Heart left ventricle (tissue), 16 donors: ENCODE measurements around the gene ANKRD24. TPM values are rescaled to one million over a fixed set of nuclear protein-coding genes. Genes with fewer than 3 reads are reported as not detected.

Experiments used
- ATAC-seq, 4 donors: fragments of 200-7000 bp; cut with Tn5 transposase; one replicate each; pipeline ENCODE4 v1.9.1; 2020 to 2022; ENCODE audit warnings: moderate library complexity in 4 of 4, mild to moderate bottlenecking in 3 of 4, moderate number of reproducible peaks in 1 of 4
- DNase-seq, 5 donors: peaks; one replicate each; pipeline ENCODE4 v3.0.0-alpha.2; 2020
- H3K27ac ChIP-seq, 12 donors: fragments of 200-600 bp; sonication (generic) in 4 of 12; one replicate each; pipeline versions ENCODE4 v1.5.0 to v1.8.0; 2016 to 2022; ENCODE audit warnings: mild to moderate bottlenecking in 2 of 12
- H3K27me3 ChIP-seq, 9 donors: fragments of 200-600 bp; sonication (generic) in 2 of 9; one replicate each; pipeline versions ENCODE4 v1.5.1 to v1.8.0; 2016 to 2022; ENCODE audit warnings: mild to moderate bottlenecking in 3 of 9
- H3K36me3 ChIP-seq, 9 donors: fragments of 200-600 bp; sonication (generic) in 2 of 9; one replicate each; pipeline versions ENCODE4 v1.5.0 to v1.8.0; 2018 to 2022; ENCODE audit warnings: mild to moderate bottlenecking in 2 of 9
- H3K4me1 ChIP-seq, 12 donors: fragments of 200-600 bp; sonication (generic) in 4 of 12; one replicate each; pipeline versions ENCODE4 v1.5.0 to v1.8.0; 2016 to 2022; ENCODE audit warnings: mild to moderate bottlenecking in 3 of 12
- H3K4me3 ChIP-seq, 12 donors: fragments of 200-600 bp; sonication (generic) in 4 of 12; one replicate each; pipeline versions ENCODE4 v1.5.0 to v1.8.0; 2017 to 2022; ENCODE audit warnings: mild to moderate bottlenecking in 9 of 12, moderate library complexity in 4 of 12
- H3K9me3 ChIP-seq, 12 donors: fragments of 200-600 bp; sonication (generic) in 4 of 12; one replicate each; pipeline versions ENCODE4 v1.5.0 to v1.8.0; 2016 to 2022; ENCODE audit warnings: mild to moderate bottlenecking in 1 of 12
- CTCF ChIP-seq, 12 donors: fragments of 200-600 bp; sonication (generic) in 4 of 12; IDR thresholded peaks; one replicate each; pipeline versions ENCODE4 v1.5.0 to v1.8.0; 2018 to 2022; ENCODE audit warnings: antibody characterized with exemption in 12 of 12, mild to moderate bottlenecking in 5 of 12
- POLR2A ChIP-seq, 2 donors: fragments of 450-650 bp; IDR thresholded peaks; one replicate each; pipeline ENCODE4 v1.6.1; 2017; ENCODE audit warnings: antibody characterized with exemption in 2 of 2, mild to moderate bottlenecking in 2 of 2, moderate library complexity in 2 of 2
- WGBS, 4 donors: extraction: QIAGEN DNeasy Blood & Tissue Kit in 2 of 4; methylation state at CpG; one replicate each; pipeline versions ENCODE4 v1.1.5 to v1.1.7; 2013 to 2018; 5-methylcytosine and 5-hydroxymethylcytosine counted together
- intact Hi-C, 10 donors: fragments of 100-400 bp; cut with DNase I; formaldehyde crosslinking; loops; one replicate each; pipeline versions ENCODE4 v1.11.1 to v1.14.2; 2022
- polyA plus RNA-seq, 2 donors: library from polyadenylated mRNA; stranded (reverse); fragments of 200-250 nt; gene quantifications; one replicate each; pipeline ENCODE4 v1.2.3, GENCODE V29; 2013
- total RNA-seq, 9 donors: library from RNA; depleted of rRNA in 2 of 9; stranded (reverse); fragments of >200 nt in 2 of 9; fragmentation: NEBNext Ultra II Directional in 3 of 9; extraction: Animal tissue kit (Norgen Biotek cat#: 25700) in 3 of 9; gene quantifications; one replicate each; pipeline versions ENCODE4 v1.1.0 to v1.2.4, GENCODE V29; 2016 to 2023
- donor health status: ischemic (EF 13 %, LVEDD 7.1; RV severe dilation, severe dysfunction).
- donor health status: healthy with polysubstance abuse.
- donor health status: DM: no; HTN: yes; CAD: no.
- donor health status: DM: no; HTN: no; CAD: no.
- donor health status: ischemic (EF 25% LVEDD 6.9; RV normal size, moderate dysfunction).
- donor health status: ischemic (EF 25% LVEDD 5.7; RV mildly dilated, moderate dysfunction).
- donor health status: healthy.
- donor health status: DM: yes; HTN: yes; CAD: no.
- donor health status: ischemic (EF 35%, LVEDD 5.7; RV mildly dilated, moderate dysfunction).
- donor health status: nonischemic (EF 11% LVEDD 7.7; RV severe dilation, severe dysfunction).
- donor health status: DM: yes; HTN: yes; CAD: no.
- donor health status: PGD.
- donor health status: ischemic (EF 29% LVEDD 5.4; RV normal size, mild dysfunction).
- donor health status: nonischemic (EF 23%, LVEDD 6.1; RV moderate dilation, normal function).

The ANKRD24 gene
- total and polyA plus RNA-seq, 11 donors: 0.12 to 1.4 (median 0.38) TPM; not detected in 3

GRCh38 chr19:4184718-4185352, 2.3 kb downstream of the ANKRD24 start:
- H3K27ac ChIP-seq: no peak overlapping the region
- no peak for TF ChIP-seq POLR2A (IDR thresholded peaks at IDR 0.05)
- DNase-seq (no peak), ATAC-seq (no peak)
- H3K4me3 ChIP-seq: no peak overlapping the region
- no peaks in the 10 kb centered on the region for H3K9me3 ChIP-seq
- intact Hi-C loops: loop anchor here in 6 of 10 donors (5.0 to 10.0 kb wide), 4 partner anchors 43 to 200 kb away; partner anchors contain the start of genes EEF2 (in 6 of the 6) and PIAS4 (in 1 of the 6)
- no peaks in the 10 kb centered on the region for H3K27me3 ChIP-seq
- H3K36me3 ChIP-seq: peaks cover 0 to 10% (median 5%) of the 10 kb centered on the region in 9 donors
- 89 to 95% (median 92%) methylated on average over 2 of the region's 2 CpGs for WGBS, 4 donors
- peaks cover 0 to 27% (median 15%) of the 10 kb centered on the region in 12 donors for H3K4me1 ChIP-seq

GRCh38 chr19:4185413-4186086, 3.1 kb downstream of the ANKRD24 start:
- intact Hi-C loops: loop anchor here in 5 of 10 donors (5.0 to 10.0 kb wide), 2 partner anchors 198 to 201 kb away; partner anchors contain the start of gene EEF2 (in 5 of the 5)
- no peaks in the 10 kb centered on the region for H3K27me3 ChIP-seq
- peaks cover 0 to 27% (median 14%) of the 10 kb centered on the region in 12 donors for H3K4me1 ChIP-seq
- peaks cover 0 to 3% (median under 1%) of the 10 kb centered on the region in 9 donors for H3K36me3 ChIP-seq
- ATAC-seq (no peak), DNase-seq (no peak)
- no peaks in the 10 kb centered on the region for H3K9me3 ChIP-seq
- TF ChIP-seq POLR2A (IDR thresholded peaks at IDR 0.05): no peak
- no peak for TF ChIP-seq CTCF (IDR thresholded peaks at IDR 0.05)
- WGBS, 4 donors: 66 to 71% (median 70%) methylated on average over 9 of the region's 9 CpGs
- no peak overlapping the region for H3K4me3 ChIP-seq
- no peak overlapping the region for H3K27ac ChIP-seq

GRCh38 chr19:4186087-4186993, 3.9 kb downstream of the ANKRD24 start:
- no peak overlapping the region for H3K27ac ChIP-seq
- H3K4me3 ChIP-seq: no peak overlapping the region
- DNase-seq (peak in 4 of 5 donors; percentile 50 to 69 (median 64)), ATAC-seq (peak in 3 of 4 donors; percentile 53 to 62 (median 61))
- WGBS, 4 donors: 35 to 37% (median 36%) methylated on average over 20 to 22 of the region's 22 CpGs
- H3K4me1 ChIP-seq: peaks cover 0 to 22% (median 10%) of the 10 kb centered on the region in 12 donors
- H3K27me3 ChIP-seq: no peaks in the 10 kb centered on the region
- TF ChIP-seq POLR2A (IDR thresholded peaks at IDR 0.05) (no peak), CTCF (IDR thresholded peaks at IDR 0.05) (peak; percentile 52 to 78 (median 66))
- H3K36me3 ChIP-seq: no peaks in the 10 kb centered on the region
- intact Hi-C loops: loop anchor here in 5 of 10 donors (5.0 to 10.0 kb wide), 2 partner anchors 199 to 202 kb away; partner anchors contain the start of gene EEF2 (in 5 of the 5)
- no peaks in the 10 kb centered on the region for H3K9me3 ChIP-seq

- Histone ChIP-seq H3K36me3 (no peaks in the 10 kb centered on the region), H3K27me3 (peaks cover 0 to 6% (median 0%) of the 10 kb centered on the region in 9 donors), H3K4me3 (no peak overlapping the region), H3K9me3 (no peaks in the 10 kb centered on the region), H3K27ac (no peak overlapping the region), H3K4me1 (peaks cover 0 to 16% (median 5%) of the 10 kb centered on the region in 12 donors)
- WGBS, 4 donors: 88 to 94% (median 91%) methylated on average over 10 of the region's 10 CpGs
- ATAC-seq (no peak), DNase-seq (no peak)
- no peak for TF ChIP-seq POLR2A (IDR thresholded peaks at IDR 0.05)
- no peak for TF ChIP-seq CTCF (IDR thresholded peaks at IDR 0.05)
- intact Hi-C loops: loop anchor here in 5 of 10 donors (5.0 to 10.0 kb wide), 2 partner anchors 200 to 203 kb away; partner anchors contain the start of gene EEF2 (in 5 of the 5)
These were observed 5.0 kb downstream of the ANKRD24 start for GRCh38 chr19:4187313-4188122.
